GM23338 (cell line): Measurements from ENCODE around the gene BFSP2. TPM values are rescaled to one million over a fixed set of nuclear protein-coding genes. Genes with fewer than 3 reads are reported as not detected.

ENCODE experiments used
- ATAC-seq: fragments of 200-7000 bp; cut with Tn5 transposase; 3 replicates; pipeline ENCODE4 v1.9.1; 2020
- DNase-seq: peaks from one replicate; pipeline ENCODE4 v3.0.0-alpha.2; 2015; ENCODE audit warnings: low spot score
- H2AFZ ChIP-seq: fragments of 200-600 bp; sonication (generic); 2 replicates; pipeline ENCODE4 v1.8.0; 2016; ENCODE audit warnings: antibody characterized with exemption, mild to moderate bottlenecking, moderate library complexity
- H3F3A ChIP-seq: fragments of 200-600 bp; sonication (generic); replicated peaks from 2 replicates; pipeline ENCODE4 v1.8.0; 2017; ENCODE audit warnings: antibody characterized with exemption, mixed run types, low read depth
- H3K27ac ChIP-seq: fragments of 200-600 bp; sonication (generic); 2 replicates; pipeline ENCODE4 v1.6.1; 2016; ENCODE audit warnings: low read depth
- H3K27me3 ChIP-seq: fragments of 200-600 bp; sonication (generic); 2 replicates; pipeline ENCODE4 v1.8.0; 2016; ENCODE audit warnings: mild to moderate bottlenecking, mixed run types, moderate library complexity; ENCODE audit not compliant: insufficient read depth
- H3K36me3 ChIP-seq: fragments of 200-600 bp; sonication (generic); 2 replicates; pipeline ENCODE4 v1.8.0; 2016; ENCODE audit warnings: mild to moderate bottlenecking; ENCODE audit not compliant: insufficient read depth
- H3K4me1 ChIP-seq: fragments of 200-600 bp; sonication (generic); 2 replicates; pipeline ENCODE4 v1.8.0; 2016; ENCODE audit warnings: mild to moderate bottlenecking, moderate library complexity; ENCODE audit not compliant: insufficient read depth
- H3K4me2 ChIP-seq: fragments of 200-600 bp; sonication (generic); 2 replicates; pipeline ENCODE4 v1.7.1; 2017; ENCODE audit warnings: mixed run types
- H3K4me3 ChIP-seq: fragments of 200-600 bp; sonication (generic); 2 replicates; pipeline ENCODE4 v1.6.1; 2016; ENCODE audit warnings: mixed run types
- H3K79me2 ChIP-seq: fragments of 200-600 bp; sonication (generic); replicated peaks from 2 replicates; pipeline ENCODE4 v1.8.0; 2017; ENCODE audit warnings: mild to moderate bottlenecking; ENCODE audit not compliant: insufficient read depth
- H3K9me2 ChIP-seq: fragments of 200-600 bp; sonication (generic); 2 replicates; pipeline ENCODE4 v1.8.0; 2017; ENCODE audit not compliant: insufficient read depth
- H4K20me1 ChIP-seq: fragments of 200-600 bp; sonication (generic); replicated peaks from 2 replicates; pipeline ENCODE4 v1.8.0; 2017; ENCODE audit warnings: mild to moderate bottlenecking; ENCODE audit not compliant: insufficient read depth
- H3K27ac Mint-ChIP-seq: 2 replicates; pipeline ENCODE4 v1.8.0; 2020; ENCODE audit warnings: inconsistent platforms, mild to moderate bottlenecking, moderate library complexity, mixed read lengths
- H3K27me3 Mint-ChIP-seq: 3 replicates; pipeline ENCODE4 v1.8.0; 2022; ENCODE audit warnings: low read depth, mild to moderate bottlenecking, moderate library complexity, mixed read lengths, inconsistent platforms; ENCODE audit not compliant: insufficient read depth, poor library complexity
- H3K36me3 Mint-ChIP-seq: 3 replicates; pipeline ENCODE4 v1.8.0; 2021; ENCODE audit warnings: low read depth, mild to moderate bottlenecking, inconsistent platforms, moderate library complexity, mixed read lengths
- H3K4me1 Mint-ChIP-seq: 3 replicates; pipeline ENCODE4 v1.8.0; 2020; ENCODE audit warnings: mild to moderate bottlenecking, inconsistent platforms, mixed read lengths
- H3K4me3 Mint-ChIP-seq: 3 replicates; pipeline ENCODE4 v1.8.0; 2021; ENCODE audit warnings: moderate library complexity, mild to moderate bottlenecking, inconsistent platforms, mixed read lengths
- H3K9me3 Mint-ChIP-seq: 3 replicates; pipeline ENCODE4 v1.8.0; 2020; ENCODE audit warnings: moderate library complexity, mild to moderate bottlenecking, inconsistent platforms, mixed read lengths
- CREB1 ChIP-seq: fragments of 250-450 bp; sonication (Bioruptor Pico); IDR thresholded peaks from 2 replicates; pipeline ENCODE4 v1.5.0; 2020; ENCODE audit warnings: low read depth, mild to moderate bottlenecking, moderate library complexity
- CTCF ChIP-seq, 2 experiments: fragments of 200-600 bp in 1 of 2; sonication (generic) in 1 of 2; conservative IDR thresholded peaks; 2 replicates each; pipeline versions ENCODE4 v1.5.1 to v1.6.1; 2016 to 2017; ENCODE audit warnings: antibody characterized with exemption in 2 of 2, low read depth in 2 of 2, mild to moderate bottlenecking in 2 of 2, moderate library complexity in 1 of 2
- EZH2 ChIP-seq: fragments of 200-600 bp; sonication (generic); IDR thresholded peaks from one replicate; pipeline ENCODE4 v1.8.0; 2017; ENCODE audit warnings: antibody characterized with exemption, mild to moderate bottlenecking, low read depth; ENCODE audit not compliant: unreplicated experiment
- EZH2phosphoT487 ChIP-seq: fragments of 200-600 bp; sonication (generic); IDR thresholded peaks from one replicate; pipeline ENCODE4 v1.8.1; 2018; ENCODE audit warnings: antibody characterized with exemption; ENCODE audit not compliant: unreplicated experiment
- JUNB ChIP-seq: IDR thresholded peaks from one replicate; pipeline ENCODE4 v1.6.1; 2016; ENCODE audit warnings: antibody characterized with exemption; ENCODE audit not compliant: unreplicated experiment
- NANOG ChIP-seq: IDR thresholded peaks from 2 replicates; pipeline ENCODE4 v1.6.1; 2016; ENCODE audit warnings: antibody characterized with exemption, borderline replicate concordance
- REST ChIP-seq: IDR thresholded peaks from one replicate; pipeline ENCODE4 v1.6.1; 2018; ENCODE audit warnings: antibody characterized with exemption; ENCODE audit not compliant: unreplicated experiment
- STAT1 ChIP-seq: IDR thresholded peaks from one replicate; pipeline ENCODE4 v1.6.1; 2016; ENCODE audit warnings: antibody characterized with exemption; ENCODE audit not compliant: unreplicated experiment
- ZNF114 ChIP-seq: fragments of 250-450 bp; sonication (Bioruptor Pico); IDR thresholded peaks from 2 replicates; pipeline ENCODE4 v1.5.0; 2020; ENCODE audit warnings: mild to moderate bottlenecking, moderate library complexity
- ZNF331 ChIP-seq: fragments of 250-450 bp; sonication (Bioruptor Pico); IDR thresholded peaks from 2 replicates; pipeline ENCODE4 v1.5.0; 2020; ENCODE audit warnings: low read depth, mild to moderate bottlenecking, moderate library complexity
- polyA plus RNA-seq: library from polyadenylated mRNA; unstranded; fragments of >200 nt; fragmentation: Nextera tagmentation; extraction: Ambion mirVana; gene quantifications from 2 replicates; pipeline ENCODE4 v1.2.1, GENCODE V29; 2016
- total RNA-seq: library from RNA; depleted of rRNA; stranded (reverse); fragments of >200 nt; shearing (Covaris generic); gene quantifications from 2 replicates; pipeline ENCODE4 v1.2.3, GENCODE V29; 2014
- TF ChIP-seq, protein P1 (sequence below): fragments of 250-450 bp; sonication (Bioruptor Pico); IDR thresholded peaks from 2 replicates; pipeline ENCODE4 v1.5.0; 2020; ENCODE audit warnings: mild to moderate bottlenecking, moderate library complexity

Gene BFSP2
- total and polyA plus RNA-seq, 2 experiments from 2014 or later = not detected

DNA sequence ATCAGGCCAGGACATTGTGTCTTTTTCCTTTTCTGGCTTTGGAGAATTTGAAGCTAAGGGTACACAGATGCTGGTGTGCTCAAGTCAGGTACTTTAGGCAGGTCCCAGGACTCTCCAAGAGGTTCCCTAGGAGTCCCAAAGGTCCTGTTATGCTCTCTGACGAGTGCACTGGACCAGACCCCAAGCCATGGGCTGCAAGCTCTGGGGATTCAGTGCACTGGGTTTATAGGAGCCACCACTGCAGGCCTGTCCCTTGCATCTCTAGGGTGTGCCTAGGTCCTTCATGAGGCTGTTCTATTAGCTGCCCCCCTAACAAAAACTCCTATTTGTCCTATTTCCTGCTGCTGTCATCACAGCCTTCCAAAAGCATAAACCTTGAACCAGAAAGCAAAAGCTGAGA lies 31.9 kb upstream of the BFSP2 start (continued):
- TF ChIP-seq REST = no peak
- TF ChIP-seq CTCF (conservative IDR thresholded peaks at IDR 0.05; ENCODE audit: low read depth in 2 of 2) = no peak
- no peak for TF ChIP-seq EZH2
- TF ChIP-seq STAT1 = no peak

- no peak overlapping the region for H3K27ac Mint-ChIP-seq
- no peaks in the 10 kb centered on the region for H3K27me3 Mint-ChIP-seq
- TF ChIP-seq JUNB = no peak
- TF ChIP-seq, protein P1, sequence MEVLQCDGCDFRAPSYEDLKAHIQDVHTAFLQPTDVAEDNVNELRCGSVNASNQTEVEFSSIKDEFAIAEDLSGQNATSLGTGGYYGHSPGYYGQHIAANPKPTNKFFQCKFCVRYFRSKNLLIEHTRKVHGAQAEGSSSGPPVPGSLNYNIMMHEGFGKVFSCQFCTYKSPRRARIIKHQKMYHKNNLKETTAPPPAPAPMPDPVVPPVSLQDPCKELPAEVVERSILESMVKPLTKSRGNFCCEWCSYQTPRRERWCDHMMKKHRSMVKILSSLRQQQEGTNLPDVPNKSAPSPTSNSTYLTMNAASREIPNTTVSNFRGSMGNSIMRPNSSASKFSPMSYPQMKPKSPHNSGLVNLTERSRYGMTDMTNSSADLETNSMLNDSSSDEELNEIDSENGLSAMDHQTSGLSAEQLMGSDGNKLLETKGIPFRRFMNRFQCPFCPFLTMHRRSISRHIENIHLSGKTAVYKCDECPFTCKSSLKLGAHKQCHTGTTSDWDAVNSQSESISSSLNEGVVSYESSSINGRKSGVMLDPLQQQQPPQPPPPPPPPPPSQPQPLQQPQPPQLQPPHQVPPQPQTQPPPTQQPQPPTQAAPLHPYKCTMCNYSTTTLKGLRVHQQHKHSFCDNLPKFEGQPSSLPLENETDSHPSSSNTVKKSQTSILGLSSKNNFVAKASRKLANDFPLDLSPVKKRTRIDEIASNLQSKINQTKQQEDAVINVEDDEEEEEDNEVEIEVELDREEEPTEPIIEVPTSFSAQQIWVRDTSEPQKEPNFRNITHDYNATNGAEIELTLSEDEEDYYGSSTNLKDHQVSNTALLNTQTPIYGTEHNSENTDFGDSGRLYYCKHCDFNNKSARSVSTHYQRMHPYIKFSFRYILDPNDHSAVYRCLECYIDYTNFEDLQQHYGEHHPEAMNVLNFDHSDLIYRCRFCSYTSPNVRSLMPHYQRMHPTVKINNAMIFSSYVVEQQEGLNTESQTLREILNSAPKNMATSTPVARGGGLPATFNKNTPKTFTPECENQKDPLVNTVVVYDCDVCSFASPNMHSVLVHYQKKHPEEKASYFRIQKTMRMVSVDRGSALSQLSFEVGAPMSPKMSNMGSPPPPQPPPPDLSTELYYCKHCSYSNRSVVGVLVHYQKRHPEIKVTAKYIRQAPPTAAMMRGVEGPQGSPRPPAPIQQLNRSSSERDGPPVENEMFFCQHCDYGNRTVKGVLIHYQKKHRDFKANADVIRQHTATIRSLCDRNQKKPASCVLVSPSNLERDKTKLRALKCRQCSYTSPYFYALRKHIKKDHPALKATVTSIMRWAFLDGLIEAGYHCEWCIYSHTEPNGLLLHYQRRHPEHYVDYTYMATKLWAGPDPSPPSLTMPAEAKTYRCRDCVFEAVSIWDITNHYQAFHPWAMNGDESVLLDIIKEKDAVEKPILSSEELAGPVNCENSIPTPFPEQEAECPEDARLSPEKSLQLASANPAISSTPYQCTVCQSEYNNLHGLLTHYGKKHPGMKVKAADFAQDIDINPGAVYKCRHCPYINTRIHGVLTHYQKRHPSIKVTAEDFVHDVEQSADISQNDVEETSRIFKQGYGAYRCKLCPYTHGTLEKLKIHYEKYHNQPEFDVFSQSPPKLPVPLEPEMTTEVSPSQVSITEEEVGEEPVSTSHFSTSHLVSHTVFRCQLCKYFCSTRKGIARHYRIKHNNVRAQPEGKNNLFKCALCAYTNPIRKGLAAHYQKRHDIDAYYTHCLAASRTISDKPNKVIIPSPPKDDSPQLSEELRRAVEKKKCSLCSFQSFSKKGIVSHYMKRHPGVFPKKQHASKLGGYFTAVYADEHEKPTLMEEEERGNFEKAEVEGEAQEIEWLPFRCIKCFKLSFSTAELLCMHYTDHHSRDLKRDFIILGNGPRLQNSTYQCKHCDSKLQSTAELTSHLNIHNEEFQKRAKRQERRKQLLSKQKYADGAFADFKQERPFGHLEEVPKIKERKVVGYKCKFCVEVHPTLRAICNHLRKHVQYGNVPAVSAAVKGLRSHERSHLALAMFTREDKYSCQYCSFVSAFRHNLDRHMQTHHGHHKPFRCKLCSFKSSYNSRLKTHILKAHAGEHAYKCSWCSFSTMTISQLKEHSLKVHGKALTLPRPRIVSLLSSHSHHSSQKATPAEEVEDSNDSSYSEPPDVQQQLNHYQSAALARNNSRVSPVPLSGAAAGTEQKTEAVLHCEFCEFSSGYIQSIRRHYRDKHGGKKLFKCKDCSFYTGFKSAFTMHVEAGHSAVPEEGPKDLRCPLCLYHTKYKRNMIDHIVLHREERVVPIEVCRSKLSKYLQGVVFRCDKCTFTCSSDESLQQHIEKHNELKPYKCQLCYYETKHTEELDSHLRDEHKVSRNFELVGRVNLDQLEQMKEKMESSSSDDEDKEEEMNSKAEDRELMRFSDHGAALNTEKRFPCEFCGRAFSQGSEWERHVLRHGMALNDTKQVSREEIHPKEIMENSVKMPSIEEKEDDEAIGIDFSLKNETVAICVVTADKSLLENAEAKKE (CRISPR knock-in tag) = no peak
- no peak for TF ChIP-seq CTCF (conservative IDR thresholded peaks at IDR 0.05; ENCODE audit: low read depth in 2 of 2)
- no peak for TF ChIP-seq ZNF114 (CRISPR knock-in tag)
- no peak for TF ChIP-seq ZNF331 (CRISPR knock-in tag)
- no peak for TF ChIP-seq NANOG
- TF ChIP-seq CREB1 (CRISPR knock-in tag) = no peak
- no peak for TF ChIP-seq EZH2phosphoT487
These were observed 31.3 kb upstream of the BFSP2 start for GRCh38 chr3:133368371-133369067.

More at GRCh38 chr3:133368371-133369067, 31.3 kb upstream of the BFSP2 start:
- H3K36me3 ChIP-seq = no peaks in the 10 kb centered on the region
- H3K4me3 ChIP-seq = no peak overlapping the region
- Mint-ChIP-seq H3K4me3 (no peak overlapping the region), H3K9me3 (no peaks in the 10 kb centered on the region), H3K4me1 (no peaks in the 10 kb centered on the region), H3K36me3 (no peaks in the 10 kb centered on the region)
- H3K4me1 ChIP-seq = no peaks in the 10 kb centered on the region
- H3K79me2 ChIP-seq = no peaks in the 10 kb centered on the region
- DNase-seq (no peak), ATAC-seq (no peak)
- no peak overlapping the region for H3K27ac ChIP-seq
- H3K9me2 ChIP-seq = no peaks in the 10 kb centered on the region
- H3F3A ChIP-seq = no peaks in the 10 kb centered on the region
- H2AFZ ChIP-seq = no peak overlapping the region
- no peaks in the 10 kb centered on the region for H3K27me3 ChIP-seq
- no peak overlapping the region for H3K4me2 ChIP-seq
- H4K20me1 ChIP-seq = no peaks in the 10 kb centered on the region
